Measurements from ENCODE around the gene SCTR.

GRCh38 chr2:119483395-119483753, 40.9 kb downstream of the SCTR start:
- no peak for TF ChIP-seq POLR2A (IDR thresholded peaks at IDR 0.05)
- TF ChIP-seq CTCF (IDR thresholded peaks at IDR 0.05): no peak
